ENCODE results near the gene TMEM239.

GRCh38 chr20:2835331-2835796, 19.2 kb downstream of the TMEM239 start:
- TF ChIP-seq EZH2 (IDR thresholded peaks at IDR 0.05) (no peak), POLR2AphosphoS5 (IDR thresholded peaks at IDR 0.05; ENCODE audit: borderline replicate concordance, low read depth, low read length) (no peak)
